HepG2 (cell line): ENCODE measurements around the gene LLGL2. TPM values are rescaled to one million over a fixed set of nuclear protein-coding genes. Genes with fewer than 3 reads are reported as not detected.

ENCODE experiments used
- ATAC-seq: fragments of 200-7000 bp; cut with Tn5 transposase; 3 replicates; pipeline ENCODE4 v1.9.1; 2020; ENCODE audit warnings: mild to moderate bottlenecking, moderate library complexity
- BruUV-seq: library from RNA; stranded (reverse); fragments of 400-500 nt; replicated peaks from 2 replicates; lab custom pipeline; 2021; lab: Mats Ljungman, UMichigan
- CTCF ChIA-PET: fragments of 300-600 bp; formaldehyde crosslinking; extraction: SDS; loops from one replicate; lab custom pipeline; 2021; ENCODE audit warnings: low total read pairs, inconsistent platforms, low intra/inter-chr PET ratio; lab: Yijun Ruan, JAX
- POLR2A ChIA-PET: fragments of 350-600 bp; sonication (Branson Sonifier 250); formaldehyde crosslinking; loops from one replicate; lab custom pipeline; 2020; ENCODE audit warnings: antibody characterized with exemption, inconsistent platforms; lab: Yijun Ruan, JAX
- DNase-seq: peaks from one replicate; pipeline ENCODE4 v3.0.0-alpha.2; 2015; ENCODE audit warnings: low spot score
- FAIRE-seq: peaks from 3 replicates; lab custom pipeline; 2011; peaks lifted over from hg19 to GRCh38; lab: Jason Lieb, UNC
- H2AFZ ChIP-seq: one replicate; pipeline ENCODE4 v1.6.1; 2011; ENCODE audit warnings: low read length, inconsistent platforms
- H3K27ac ChIP-seq: fragments of 300-600 bp; 3 replicates; pipeline ENCODE4 v1.8.0; 2011; ENCODE audit warnings: mixed run types, mild to moderate bottlenecking, mixed read lengths, low read length, inconsistent platforms; ENCODE audit not compliant: insufficient read depth; ENCODE audit errors: extremely low read length
- H3K27me3 ChIP-seq, 2 experiments: fragments of 200-600 bp in 1 of 2; 2 replicates in 1 of 2; 3 replicates in 1 of 2; pipeline versions ENCODE4 v1.6.0 to v1.8.0; 2011; ENCODE audit warnings: low read length in 2 of 2, mild to moderate bottlenecking in 2 of 2, moderate library complexity in 2 of 2, inconsistent platforms in 1 of 2; ENCODE audit not compliant: insufficient read depth in 2 of 2, control insufficient read depth in 1 of 2
- H3K36me3 ChIP-seq, 2 experiments: fragments of 200-600 bp in 1 of 2; replicated peaks in 1 of 2; 2 replicates in 1 of 2; 3 replicates in 1 of 2; pipeline versions ENCODE4 v1.5.1 to v1.8.0; 2011; ENCODE audit warnings: low read length in 2 of 2, inconsistent platforms in 1 of 2; ENCODE audit not compliant: insufficient read depth in 2 of 2, control insufficient read depth in 1 of 2
- H3K4me1 ChIP-seq: 2 replicates; pipeline ENCODE4 v1.5.1; 2012; ENCODE audit warnings: low read length, inconsistent platforms; ENCODE audit not compliant: insufficient read depth
- H3K4me2 ChIP-seq: 2 replicates; pipeline ENCODE4 v1.6.0; 2011; ENCODE audit warnings: low read depth, low read length, inconsistent platforms
- H3K4me3 ChIP-seq, 3 experiments: fragments of 200-600 bp in 1 of 3; sonication (generic), shearing (Covaris generic) in 1 of 3; replicated peaks in 1 of 3; 2 replicates each; pipeline ENCODE4 v1.5.1; 2011 to 2016; ENCODE audit warnings: low read length in 3 of 3, inconsistent platforms in 2 of 3, low read depth in 2 of 3, mild to moderate bottlenecking in 2 of 3, control low read depth in 1 of 3, mixed read lengths in 1 of 3; ENCODE audit not compliant: insufficient read depth in 1 of 3
- H3K79me2 ChIP-seq: one replicate; pipeline ENCODE4 v1.6.1; 2011; ENCODE audit warnings: low read length, inconsistent platforms; ENCODE audit not compliant: insufficient read depth
- H3K9ac ChIP-seq: 2 replicates; pipeline ENCODE4 v1.6.0; 2011; ENCODE audit warnings: mild to moderate bottlenecking, low read depth, low read length, inconsistent platforms; ENCODE audit not compliant: insufficient read depth
- H3K9me3 ChIP-seq: 2 replicates; pipeline ENCODE4 v1.5.1; 2012; ENCODE audit warnings: mild to moderate bottlenecking, low read length
- H4K20me1 ChIP-seq: 2 replicates; pipeline ENCODE4 v1.6.0; 2011; ENCODE audit warnings: inconsistent platforms, mild to moderate bottlenecking, low read length, moderate library complexity; ENCODE audit not compliant: insufficient read depth
- AHR ChIP-seq: IDR thresholded peaks from 2 replicates; pipeline ENCODE4 v1.6.1; 2018; ENCODE audit warnings: missing genetic modification reagents, missing compliant biosample characterization
- ATF2 ChIP-seq: sonication (generic); formaldehyde crosslinking; IDR thresholded peaks from 2 replicates; pipeline ENCODE4 v1.4.0; 2020; ENCODE audit warnings: missing genetic modification reagents
- DMAP1 ChIP-seq: IDR thresholded peaks from 2 replicates; pipeline ENCODE4 v1.6.1; 2016
- HOXA7 ChIP-seq: sonication (generic); formaldehyde crosslinking; IDR thresholded peaks from 2 replicates; pipeline ENCODE4 v1.8.1; 2022; ENCODE audit warnings: mild to moderate bottlenecking, missing genetic modification reagents, moderate library complexity
- LRRFIP1 ChIP-seq: sonication (generic); formaldehyde crosslinking; conservative IDR thresholded peaks from 2 replicates; pipeline ENCODE4 v1.4.0; 2020; ENCODE audit warnings: missing genetic modification reagents
- SYNCRIP ChIP-seq: fragments of 200-400 bp; formaldehyde crosslinking; IDR thresholded peaks from 2 replicates; pipeline ENCODE4 v1.6.1; 2018; ENCODE audit warnings: mild to moderate bottlenecking, low read depth, low read length; ENCODE audit not compliant: insufficient read depth
- TIGD3 ChIP-seq: sonication (generic); formaldehyde crosslinking; IDR thresholded peaks from 2 replicates; pipeline ENCODE4 v1.5.1; 2020; ENCODE audit warnings: mild to moderate bottlenecking, missing genetic modification reagents, borderline replicate concordance
- ZNF143 ChIP-seq: sonication (generic); formaldehyde crosslinking; IDR thresholded peaks from 2 replicates; pipeline ENCODE4 v1.4.0; 2020; ENCODE audit warnings: missing genetic modification reagents
- ZNF609 ChIP-seq: sonication (generic); formaldehyde crosslinking; IDR thresholded peaks from 2 replicates; pipeline ENCODE4 v1.4.0; 2020; ENCODE audit warnings: mild to moderate bottlenecking, missing genetic modification reagents, borderline replicate concordance
- ZNF790 ChIP-seq: sonication (generic); formaldehyde crosslinking; IDR thresholded peaks from 2 replicates; pipeline ENCODE4 v1.8.0; 2022; ENCODE audit warnings: missing genetic modification reagents, mild to moderate bottlenecking, borderline replicate concordance
- ZNF839 ChIP-seq: sonication (generic); formaldehyde crosslinking; IDR thresholded peaks from 2 replicates; pipeline ENCODE4 v1.4.0; 2020; ENCODE audit warnings: missing genetic modification reagents, mild to moderate bottlenecking, borderline replicate concordance
- WGBS: methylation state at CpG from one replicate; pipeline ENCODE4 v1.1.6; 2017; ENCODE audit warnings: low lambda C conversion rate; 5-methylcytosine and 5-hydroxymethylcytosine counted together
- in situ Hi-C: cut with HindIII; loops from 2 replicates; pipeline ENCODE4 v1.10.0; 2017; ENCODE audit warnings: low pct_unique_long_range_greater_than_20kb; ENCODE audit not compliant: extremely low pct_ligation_motif_present
- intact Hi-C: fragments of 100-400 bp; cut with micrococcal nuclease; formaldehyde crosslinking; loops from one replicate; pipeline ENCODE4 v1.10.0; 2022; ENCODE audit not compliant: unreplicated experiment
- polyA plus RNA-seq, 8 experiments: library from polyadenylated mRNA; depleted of rRNA in 3 of 8; stranded (reverse) in 7 of 8; unstranded in 1 of 8; fragments of >200 nt; fragmentation: Illumina TruSeq in 4 of 8; extraction: Trizol in 4 of 8; gene quantifications; 2 replicates each; pipeline versions ENCODE4 v1.2.1 to v1.2.3, GENCODE V29; 2011 to 2016; ENCODE audit warnings: low read depth in 4 of 8, missing spikeins in 1 of 8, mixed read lengths in 1 of 8; ENCODE audit not compliant: insufficient read depth in 1 of 8
- total RNA-seq, 5 experiments: library from RNA; depleted of rRNA; stranded (reverse); fragments of >200 nt; fragmentation: Illumina TruSeq; extraction: Trizol; gene quantifications; 2 replicates each; pipeline ENCODE4 v1.2.3, GENCODE V29; 2016; ENCODE audit warnings: low read depth in 1 of 5

The LLGL2 gene
- total and polyA plus RNA-seq, 2 of the 13 experiments (the other 11 are each of a cell fraction or from before 2014, with no cell fraction given): 83.0 to 86.7 TPM

- Histone ChIP-seq H3K27ac (peak overlapping the region; percentile 72), H3K79me2 (peaks cover 20% of the 10 kb centered on the region), H3K4me2 (peak overlapping the region; percentile 82), H3K4me3 (peak overlapping the region; percentile 80 to 95 (median 85)), H4K20me1 (peaks cover 7% of the 10 kb centered on the region; the same call in 1 of the 2 replicates), H3K9me3 (no peaks in the 10 kb centered on the region), H2AFZ (no peak overlapping the region), H3K4me1 (peaks cover 21% of the 10 kb centered on the region), H3K9ac (peak overlapping the region; percentile 63), H3K36me3 (peaks cover 3 to 27% of the 10 kb centered on the region in 2 experiments; a peak in 4 of 5 replicates), H3K27me3 (no peaks in the 10 kb centered on the region)
- no peak for DNase-seq
- intact Hi-C loops: loop anchor here (5.0 kb wide), 1 partner anchor 61 kb away; the partner anchor contains the start of gene MYO15B
- in situ Hi-C loops: no loop called here
- CTCF ChIA-PET: interaction anchor here (2.7 kb wide), 1 partner anchor 11 kb away, joined by 26 read pairs; the partner anchor contains the start of genes CASKIN2 and TSEN54
- no TSS peak for BruUV-seq
- no peak for FAIRE-seq
- peak; percentile 2; the same call in 2 of the 3 replicates for ATAC-seq
- POLR2A ChIA-PET: interaction anchor here (0.5 to 3.0 kb wide), 12 partner anchors 9 to 184 kb away, joined by 3 to 18 read pairs (median 6); partner anchors contain the start of gene TSEN54
- 24% methylated on average over 13 of the region's 13 CpGs for WGBS
- TF ChIP-seq HOXA7 (CRISPR knock-in tag) (no peak), TIGD3 (CRISPR knock-in tag) (no peak), LRRFIP1 (CRISPR knock-in tag) (no peak), DMAP1 (CRISPR knock-in tag) (0 out of 2 replicates have a peak, but pooled peaks have one; percentile 14), ZNF839 (CRISPR knock-in tag) (no peak), ATF2 (no peak), SYNCRIP (no peak), ZNF790 (no peak), ZNF609 (CRISPR knock-in tag) (peak; percentile 38; the same call in 1 of the 2 replicates), ZNF143 (0 out of 2 replicates have a peak, but pooled peaks have one; percentile 7), AHR (CRISPR knock-in tag) (no peak)
Observed at GRCh38 chr17:75526555-75527270, 1.2 kb downstream of the LLGL2 start.
